Endothelial cell of umbilical vein (primary cell): ENCODE results near the gene CCNJL. TPM values are rescaled to one million over a fixed set of nuclear protein-coding genes. Genes with fewer than 3 reads are reported as not detected.

Source experiments
- BruUV-seq: library from RNA; stranded (reverse); fragments of 400-500 nt; replicated peaks from 2 replicates; lab custom pipeline; 2021; lab: Mats Ljungman, UMichigan
- CTCF ChIA-PET: fragments of 300-600, 350-600 bp; sonication (Branson Sonifier 250); formaldehyde crosslinking; loops from one replicate; lab custom pipeline; 2021; ENCODE audit warnings: antibody characterized with exemption, inconsistent platforms; lab: Charles Lee
- POLR2A ChIA-PET: fragments of 300-600, 350-600 bp; sonication (Branson Sonifier 250); formaldehyde crosslinking; loops from one replicate; lab custom pipeline; 2021; ENCODE audit warnings: antibody characterized with exemption, inconsistent platforms; lab: Charles Lee
- DNase-seq: peaks from one replicate; pipeline ENCODE4 v3.0.0-alpha.2; 2011; ENCODE audit warnings: low read depth, low spot score
- FAIRE-seq: peaks from 2 replicates; lab custom pipeline; 2011; peaks lifted over from hg19 to GRCh38; lab: Jason Lieb, UNC
- H2AFZ ChIP-seq: 2 replicates; pipeline ENCODE4 v1.6.0; 2012; ENCODE audit warnings: low read depth, low read length, control low read depth, inconsistent platforms
- H3K27ac ChIP-seq: 2 replicates; pipeline ENCODE4 v1.5.1; 2011; ENCODE audit warnings: low read depth, mild to moderate bottlenecking, control low read depth, low read length, moderate library complexity; ENCODE audit not compliant: insufficient read depth
- H3K27me3 ChIP-seq, 2 experiments: 2 replicates each; pipeline versions ENCODE4 v1.6.0 to v1.6.1; 2011; ENCODE audit warnings: low read length in 2 of 2, mixed read lengths in 1 of 2; ENCODE audit not compliant: control insufficient read depth in 2 of 2, insufficient read depth in 2 of 2
- H3K36me3 ChIP-seq, 2 experiments: 2 replicates in 1 of 2; 3 replicates in 1 of 2; pipeline ENCODE4 v1.5.1; 2011; ENCODE audit warnings: low read length in 2 of 2, mild to moderate bottlenecking in 1 of 2, moderate library complexity in 1 of 2; ENCODE audit not compliant: control insufficient read depth in 2 of 2, insufficient read depth in 2 of 2; ENCODE audit errors: extremely low read depth in 1 of 2
- H3K4me1 ChIP-seq: 3 replicates; pipeline ENCODE4 v1.5.1; 2011; ENCODE audit warnings: mild to moderate bottlenecking, low read length; ENCODE audit not compliant: control insufficient read depth, insufficient read depth; ENCODE audit errors: extremely low read depth
- H3K4me2 ChIP-seq: 2 replicates; pipeline ENCODE4 v1.6.1; 2011; ENCODE audit warnings: low read length, control low read depth, mixed read lengths; ENCODE audit not compliant: insufficient read depth
- H3K4me3 ChIP-seq, 3 experiments: fragments of 200-600 bp in 1 of 3; sonication (generic), shearing (Covaris generic) in 1 of 3; replicated peaks in 1 of 3; 2 replicates each; pipeline ENCODE4 v1.5.1; 2011 to 2016; ENCODE audit warnings: control low read depth in 3 of 3, low read length in 3 of 3, mild to moderate bottlenecking in 2 of 3, inconsistent platforms in 1 of 3, low read depth in 1 of 3, moderate library complexity in 1 of 3; ENCODE audit not compliant: insufficient read depth in 1 of 3
- H3K79me2 ChIP-seq: 2 replicates; pipeline ENCODE4 v1.6.0; 2012; ENCODE audit warnings: low read length, inconsistent platforms; ENCODE audit not compliant: control insufficient read depth, insufficient read depth
- H3K9ac ChIP-seq: replicated peaks from 2 replicates; pipeline ENCODE3; 2011; ENCODE audit warnings: low read length, control low read depth; ENCODE audit not compliant: insufficient read depth; ENCODE audit errors: extremely low read depth
- H3K9me1 ChIP-seq: replicated peaks from 3 replicates; pipeline ENCODE4 v1.6.0; 2011; ENCODE audit warnings: mild to moderate bottlenecking, low read length; ENCODE audit not compliant: control insufficient read depth, insufficient read depth; ENCODE audit errors: extremely low read depth
- H3K9me3 ChIP-seq: replicated peaks from 2 replicates; pipeline ENCODE4 v1.5.1; 2012; ENCODE audit warnings: low read length, inconsistent platforms; ENCODE audit not compliant: control insufficient read depth, insufficient read depth
- H4K20me1 ChIP-seq: replicated peaks from 2 replicates; pipeline ENCODE3; 2011; ENCODE audit warnings: mild to moderate bottlenecking, low read length; ENCODE audit not compliant: control insufficient read depth, insufficient read depth; ENCODE audit errors: extremely low read depth
- EZH2 ChIP-seq: IDR thresholded peaks from 2 replicates; pipeline ENCODE4 v1.6.1; 2012; ENCODE audit warnings: borderline replicate concordance, low read depth, mild to moderate bottlenecking, moderate library complexity, low read length, inconsistent platforms; ENCODE audit not compliant: severe bottlenecking
- FOS ChIP-seq: IDR thresholded peaks from 2 replicates; pipeline ENCODE4 v1.6.1; 2011; ENCODE audit warnings: mild to moderate bottlenecking, low read length, moderate library complexity, borderline replicate concordance; ENCODE audit not compliant: insufficient read depth
- GATA2 ChIP-seq: IDR thresholded peaks from 2 replicates; pipeline ENCODE4 v1.7.0; 2011; ENCODE audit warnings: low read depth, mild to moderate bottlenecking, moderate library complexity, mixed read lengths, low read length; ENCODE audit not compliant: insufficient read length, insufficient read depth
- JUN ChIP-seq: IDR thresholded peaks from 2 replicates; pipeline ENCODE4 v1.6.1; 2011; ENCODE audit warnings: borderline replicate concordance, low read depth; ENCODE audit not compliant: insufficient read length, insufficient read depth
- MYC ChIP-seq: IDR thresholded peaks from one replicate; pipeline ENCODE4 v1.6.1; 2011; ENCODE audit warnings: mild to moderate bottlenecking, low read depth, low read length
- POLR2A ChIP-seq: IDR thresholded peaks from 2 replicates; pipeline ENCODE4 v1.6.1; 2012; ENCODE audit warnings: low read depth, mild to moderate bottlenecking, control low read depth, low read length
- POLR2AphosphoS5 ChIP-seq: IDR thresholded peaks from 2 replicates; pipeline ENCODE4 v1.6.1; 2012; ENCODE audit warnings: low read depth, mild to moderate bottlenecking, control low read depth, low read length, moderate library complexity; ENCODE audit not compliant: insufficient read depth
- dilution Hi-C: fragments of 300-500 bp; cut with MboI; formaldehyde crosslinking; loops from one replicate; pipeline ENCODE4 v1.15.0; 2019; ENCODE audit warnings: low sequenced_read_pairs; ENCODE audit not compliant: extremely low pct_ligation_motif_present
- intact Hi-C: fragments of 100-400 bp; cut with micrococcal nuclease; formaldehyde crosslinking; loops from one replicate; pipeline ENCODE4 v1.10.0; 2022
- polyA plus RNA-seq, 4 experiments: library from polyadenylated mRNA; depleted of rRNA in 3 of 4; stranded (reverse) in 3 of 4; unstranded in 1 of 4; fragments of >200 nt; gene quantifications; 2 replicates each; pipeline versions ENCODE4 v1.2.1 to v1.2.3, GENCODE V29; 2011 to 2012; ENCODE audit warnings: missing spikeins in 1 of 4
- total RNA-seq: library from RNA; stranded (reverse); gene quantifications from 2 replicates; pipeline ENCODE4 v1.2.3, GENCODE V29; 2021
- TF ChIP-seq, protein P1 (sequence below): IDR thresholded peaks from 2 replicates; pipeline ENCODE4 v1.6.1; 2011; ENCODE audit not compliant: insufficient read depth, insufficient read length
- TF ChIP-seq, protein P2 (sequence below), 2 donors: IDR thresholded peaks; 1 replicate in 1 of 2; 2 replicates in 1 of 2; pipeline ENCODE4 v1.5.1; 2011; ENCODE audit warnings: low read length in 2 of 2, mild to moderate bottlenecking in 2 of 2, moderate library complexity in 2 of 2, control low read depth in 1 of 2, inconsistent platforms in 1 of 2, low read depth in 1 of 2; ENCODE audit not compliant: insufficient read depth in 1 of 2; ENCODE audit errors: extremely low read depth in 1 of 2

Gene CCNJL
- total and polyA plus RNA-seq, 2 donors (not counting 3 experiments of a cell fraction or from before 2014, with no cell fraction given): 20.0 to 21.3 TPM

DNA sequence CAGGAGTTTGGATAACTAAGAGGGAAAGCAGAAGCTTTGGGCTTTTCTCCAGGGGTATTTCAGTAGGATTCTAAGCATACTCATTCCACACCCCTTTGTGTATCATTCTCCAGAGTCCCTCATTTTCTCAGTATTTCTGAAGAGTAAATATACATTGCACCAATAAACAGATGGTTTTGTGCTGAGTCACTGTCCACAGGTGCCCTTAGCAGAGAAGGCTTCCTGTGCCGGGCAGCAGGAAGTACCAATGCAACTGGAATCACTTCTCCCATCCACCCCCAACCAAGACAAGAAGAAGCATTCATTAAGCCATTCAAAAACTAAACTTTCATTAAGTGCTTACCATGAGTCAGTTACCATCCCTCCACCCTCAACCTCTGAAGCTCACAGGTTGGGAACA is 3.6 kb upstream of the CCNJL start:
- peaks cover 26% of the 10 kb centered on the region for H3K4me1 ChIP-seq
- peak; percentile 72 for DNase-seq
- H3K27ac ChIP-seq: peak overlapping the region; percentile 53
- peak overlapping the region; percentile 52 for H2AFZ ChIP-seq
- no peaks in the 10 kb centered on the region for H3K9me3 ChIP-seq
- ChIA-PET POLR2A (no interaction called here), CTCF (no interaction called here)
- TF ChIP-seq EZH2: no peak
- TF ChIP-seq POLR2AphosphoS5: peak; percentile 47
- TF ChIP-seq, protein P1, sequence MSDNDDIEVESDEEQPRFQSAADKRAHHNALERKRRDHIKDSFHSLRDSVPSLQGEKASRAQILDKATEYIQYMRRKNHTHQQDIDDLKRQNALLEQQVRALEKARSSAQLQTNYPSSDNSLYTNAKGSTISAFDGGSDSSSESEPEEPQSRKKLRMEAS: no peak
- TF ChIP-seq FOS: peak; percentile 87
- peak; percentile 61 for TF ChIP-seq JUN
- TF ChIP-seq, protein P2, sequence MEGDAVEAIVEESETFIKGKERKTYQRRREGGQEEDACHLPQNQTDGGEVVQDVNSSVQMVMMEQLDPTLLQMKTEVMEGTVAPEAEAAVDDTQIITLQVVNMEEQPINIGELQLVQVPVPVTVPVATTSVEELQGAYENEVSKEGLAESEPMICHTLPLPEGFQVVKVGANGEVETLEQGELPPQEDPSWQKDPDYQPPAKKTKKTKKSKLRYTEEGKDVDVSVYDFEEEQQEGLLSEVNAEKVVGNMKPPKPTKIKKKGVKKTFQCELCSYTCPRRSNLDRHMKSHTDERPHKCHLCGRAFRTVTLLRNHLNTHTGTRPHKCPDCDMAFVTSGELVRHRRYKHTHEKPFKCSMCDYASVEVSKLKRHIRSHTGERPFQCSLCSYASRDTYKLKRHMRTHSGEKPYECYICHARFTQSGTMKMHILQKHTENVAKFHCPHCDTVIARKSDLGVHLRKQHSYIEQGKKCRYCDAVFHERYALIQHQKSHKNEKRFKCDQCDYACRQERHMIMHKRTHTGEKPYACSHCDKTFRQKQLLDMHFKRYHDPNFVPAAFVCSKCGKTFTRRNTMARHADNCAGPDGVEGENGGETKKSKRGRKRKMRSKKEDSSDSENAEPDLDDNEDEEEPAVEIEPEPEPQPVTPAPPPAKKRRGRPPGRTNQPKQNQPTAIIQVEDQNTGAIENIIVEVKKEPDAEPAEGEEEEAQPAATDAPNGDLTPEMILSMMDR (IDR thresholded peaks at IDR 0.05; ENCODE audit: extremely low read depth in 1 of 2, insufficient read depth in 1 of 2, low read depth in 1 of 2, low read length in 2 of 2): no peak
- TF ChIP-seq MYC: no peak
- no peak for TF ChIP-seq POLR2A
- TF ChIP-seq GATA2: peak; percentile 12
- intact Hi-C loops (loop anchor here (1.0 to 2.0 kb wide), 3 partner anchors 29 to 197 kb away; partner anchors contain the start of gene PWWP2A), dilution Hi-C loops (no loop called here)
- no TSS peak for BruUV-seq
- H3K36me3 ChIP-seq: no peaks in the 10 kb centered on the region
- peaks cover 2% of the 10 kb centered on the region for H3K79me2 ChIP-seq
- no peaks in the 10 kb centered on the region for H3K27me3 ChIP-seq
- no peaks in the 10 kb centered on the region for H3K9me1 ChIP-seq
- H4K20me1 ChIP-seq: no peaks in the 10 kb centered on the region
- peak overlapping the region; percentile 30 for H3K9ac ChIP-seq
- peak; percentile 83 for FAIRE-seq
- H3K4me3 ChIP-seq: no peak overlapping the region
- peak overlapping the region; percentile 65 for H3K4me2 ChIP-seq
